ENCODE measurements around the gene B4GALT5.

Gene B4GALT5

DNA sequence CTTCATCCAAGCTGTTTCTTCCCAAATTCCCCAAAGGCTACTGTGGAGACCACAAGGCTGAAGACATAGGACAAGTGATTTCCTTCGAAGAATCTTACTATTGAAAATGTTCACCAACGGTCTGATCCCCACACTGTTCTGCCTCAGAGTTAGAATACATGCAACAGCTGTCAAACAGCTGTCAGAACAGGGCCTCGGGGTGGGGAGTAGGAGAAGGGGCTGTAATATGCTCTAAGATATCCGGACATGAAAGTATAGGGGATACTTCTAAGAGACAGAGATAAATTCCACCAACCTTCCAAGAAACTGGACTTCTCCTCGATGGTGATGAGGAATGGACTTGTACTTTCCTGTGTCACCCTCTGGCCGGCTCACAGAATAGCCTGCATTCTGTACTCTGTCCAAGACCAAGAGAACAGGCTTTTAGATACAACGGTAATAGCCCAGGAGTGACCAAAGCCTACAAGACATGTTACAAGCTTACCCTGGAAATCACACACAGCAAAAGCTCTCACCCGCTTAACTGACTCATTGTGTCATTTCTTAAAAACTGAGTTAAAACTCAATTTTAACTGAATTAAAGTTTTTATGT is 76.5 kb downstream of the B4GALT5 start:
- H3K4me1 Mint-ChIP-seq = peaks cover 60% of the 10 kb centered on the region
- TF ChIP-seq, protein P1, sequence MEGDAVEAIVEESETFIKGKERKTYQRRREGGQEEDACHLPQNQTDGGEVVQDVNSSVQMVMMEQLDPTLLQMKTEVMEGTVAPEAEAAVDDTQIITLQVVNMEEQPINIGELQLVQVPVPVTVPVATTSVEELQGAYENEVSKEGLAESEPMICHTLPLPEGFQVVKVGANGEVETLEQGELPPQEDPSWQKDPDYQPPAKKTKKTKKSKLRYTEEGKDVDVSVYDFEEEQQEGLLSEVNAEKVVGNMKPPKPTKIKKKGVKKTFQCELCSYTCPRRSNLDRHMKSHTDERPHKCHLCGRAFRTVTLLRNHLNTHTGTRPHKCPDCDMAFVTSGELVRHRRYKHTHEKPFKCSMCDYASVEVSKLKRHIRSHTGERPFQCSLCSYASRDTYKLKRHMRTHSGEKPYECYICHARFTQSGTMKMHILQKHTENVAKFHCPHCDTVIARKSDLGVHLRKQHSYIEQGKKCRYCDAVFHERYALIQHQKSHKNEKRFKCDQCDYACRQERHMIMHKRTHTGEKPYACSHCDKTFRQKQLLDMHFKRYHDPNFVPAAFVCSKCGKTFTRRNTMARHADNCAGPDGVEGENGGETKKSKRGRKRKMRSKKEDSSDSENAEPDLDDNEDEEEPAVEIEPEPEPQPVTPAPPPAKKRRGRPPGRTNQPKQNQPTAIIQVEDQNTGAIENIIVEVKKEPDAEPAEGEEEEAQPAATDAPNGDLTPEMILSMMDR (IDR thresholded peaks at IDR 0.05) = no peak
- H3K27me3 Mint-ChIP-seq (ENCODE audit: low read depth, poor library complexity) = no peaks in the 10 kb centered on the region
- no peaks in the 10 kb centered on the region for H3K9me3 Mint-ChIP-seq
- peaks cover 71% of the 10 kb centered on the region for H3K36me3 Mint-ChIP-seq (ENCODE audit: low read depth)
- no peak overlapping the region for H3K4me3 Mint-ChIP-seq
- DNase-seq = no peak
- peak overlapping the region; percentile 82 for H3K27ac Mint-ChIP-seq

DNA sequence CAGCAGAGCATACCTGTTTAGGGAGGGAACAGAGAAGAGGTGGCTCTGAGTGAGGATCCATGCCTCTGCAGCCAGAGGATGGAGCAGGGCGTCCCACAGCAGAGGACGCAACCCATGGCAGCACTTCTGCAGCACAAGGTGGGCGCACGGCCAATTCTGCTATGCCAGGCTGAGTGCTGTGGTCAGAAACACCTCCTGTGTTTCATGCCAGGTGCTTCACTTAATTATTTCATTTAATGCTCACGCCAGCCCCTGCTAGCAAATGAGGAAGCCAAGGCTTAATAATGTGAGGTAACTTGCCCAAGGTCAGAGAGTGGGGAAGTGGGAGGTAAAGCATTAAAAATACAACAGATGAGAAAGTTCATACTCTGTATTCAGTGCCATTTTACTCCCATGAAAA is 77.2 kb downstream of the B4GALT5 start:
- H3K9me3 Mint-ChIP-seq = no peaks in the 10 kb centered on the region
- H3K27me3 Mint-ChIP-seq (ENCODE audit: low read depth, poor library complexity) = no peaks in the 10 kb centered on the region
- TF ChIP-seq, protein P1 (IDR thresholded peaks at IDR 0.05) = no peak
- H3K27ac Mint-ChIP-seq = peak overlapping the region; percentile 96
- H3K36me3 Mint-ChIP-seq (ENCODE audit: low read depth) = peaks cover 69% of the 10 kb centered on the region
- no peak for DNase-seq
- H3K4me3 Mint-ChIP-seq = no peak overlapping the region
- peaks cover 60% of the 10 kb centered on the region for H3K4me1 Mint-ChIP-seq

DNA sequence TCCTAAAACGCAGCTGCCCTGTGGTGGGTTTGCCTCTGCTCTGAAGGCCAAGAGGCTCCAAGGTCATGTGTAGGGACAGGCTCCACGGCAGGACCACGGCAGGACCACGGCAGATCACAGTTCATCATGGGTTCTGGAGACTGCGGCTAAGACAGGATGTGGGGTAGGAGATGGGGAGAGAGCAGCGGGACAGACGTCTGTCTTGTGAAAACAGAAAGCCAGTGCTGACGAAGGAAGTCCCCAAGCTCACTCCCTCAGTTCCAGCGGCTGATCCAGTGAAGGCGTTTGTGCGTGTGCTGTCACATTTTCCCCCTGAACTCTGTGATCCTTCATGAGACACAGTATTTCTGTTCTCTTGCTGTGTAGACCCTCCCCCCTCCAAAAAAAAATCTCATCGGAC is 77.8 kb downstream of the B4GALT5 start:
- DNase-seq = no peak
- TF ChIP-seq, protein P1 (IDR thresholded peaks at IDR 0.05) = no peak
- Mint-ChIP-seq H3K27ac (peak overlapping the region; percentile 96), H3K36me3 (ENCODE audit: low read depth) (peaks cover 63% of the 10 kb centered on the region), H3K4me1 (peaks cover 60% of the 10 kb centered on the region), H3K4me3 (no peak overlapping the region), H3K9me3 (no peaks in the 10 kb centered on the region), H3K27me3 (ENCODE audit: low read depth, poor library complexity) (no peaks in the 10 kb centered on the region)

DNA sequence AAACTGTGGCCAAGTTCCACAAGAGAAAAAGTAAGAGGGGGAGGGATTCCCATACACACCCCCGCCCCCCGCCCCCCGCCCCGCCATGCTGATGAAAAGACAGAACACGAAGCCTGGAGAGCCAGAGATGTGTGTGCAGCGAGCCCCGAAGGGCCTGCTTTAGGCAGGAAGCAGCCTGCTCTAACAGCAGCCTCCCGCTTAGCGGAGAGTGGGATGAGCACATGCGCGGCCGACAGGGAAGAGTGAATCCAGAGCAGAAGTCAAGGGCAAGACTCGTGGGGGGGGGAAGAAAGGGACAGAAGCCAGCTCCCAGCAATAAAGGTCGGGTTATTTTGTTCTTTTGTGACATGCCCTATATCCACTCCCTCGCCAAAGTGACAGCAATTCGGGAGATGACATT is 78.5 kb downstream of the B4GALT5 start:
- no peaks in the 10 kb centered on the region for H3K9me3 Mint-ChIP-seq
- peak overlapping the region; percentile 77 for H3K27ac Mint-ChIP-seq
- peaks cover 56% of the 10 kb centered on the region for H3K36me3 Mint-ChIP-seq (ENCODE audit: low read depth)
- no peaks in the 10 kb centered on the region for H3K27me3 Mint-ChIP-seq (ENCODE audit: low read depth, poor library complexity)
- DNase-seq = peak; percentile 51
- TF ChIP-seq, protein P1 (IDR thresholded peaks at IDR 0.05) = no peak
- H3K4me1 Mint-ChIP-seq = peaks cover 61% of the 10 kb centered on the region
- H3K4me3 Mint-ChIP-seq = no peak overlapping the region

DNA sequence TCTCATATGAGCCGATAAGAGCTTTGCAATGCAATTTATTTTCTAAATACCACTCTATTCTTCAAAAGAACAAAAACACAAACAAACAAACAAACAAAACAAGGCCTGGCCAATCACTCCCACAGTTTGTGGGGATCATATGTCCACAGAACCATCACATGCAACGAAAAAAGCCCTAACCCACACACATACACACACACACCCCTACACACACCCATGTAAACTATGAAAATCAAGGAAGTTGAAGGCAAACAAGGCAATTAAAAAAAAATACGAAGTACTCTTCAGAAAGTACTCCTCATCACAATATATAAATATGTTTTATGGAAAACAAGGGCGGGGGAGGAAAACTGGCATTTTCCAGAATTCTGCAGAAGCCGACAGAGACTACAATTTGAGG is 79.6 kb downstream of the B4GALT5 start:
- Mint-ChIP-seq H3K4me1 (peaks cover 61% of the 10 kb centered on the region), H3K36me3 (ENCODE audit: low read depth) (peaks cover 55% of the 10 kb centered on the region), H3K4me3 (no peak overlapping the region), H3K27me3 (ENCODE audit: low read depth, poor library complexity) (no peaks in the 10 kb centered on the region), H3K27ac (peak overlapping the region; percentile 42), H3K9me3 (peaks cover 10% of the 10 kb centered on the region)
- DNase-seq = no peak
- TF ChIP-seq, protein P1 (IDR thresholded peaks at IDR 0.05) = no peak

DNA sequence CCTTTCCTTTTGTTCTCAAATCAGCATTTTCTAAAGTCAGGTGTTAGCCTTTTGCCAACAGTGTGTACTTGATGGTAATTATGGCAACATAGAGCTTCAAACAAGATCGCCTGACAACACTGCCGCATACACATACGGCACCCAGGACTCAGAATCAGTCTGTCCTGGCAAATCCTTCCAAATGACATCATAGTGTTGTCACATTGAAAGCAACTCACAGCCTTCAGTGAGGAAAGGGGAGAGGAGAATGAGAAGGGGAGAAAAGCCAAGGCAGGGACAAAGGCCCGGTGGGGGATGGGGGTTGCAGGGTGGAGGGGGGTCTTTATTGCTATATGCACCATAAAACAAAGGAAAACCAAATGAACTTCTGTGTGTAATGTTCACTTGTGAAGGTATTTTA is 80.0 kb downstream of the B4GALT5 start:
- Mint-ChIP-seq H3K4me3 (no peak overlapping the region), H3K9me3 (peaks cover 14% of the 10 kb centered on the region), H3K4me1 (peaks cover 61% of the 10 kb centered on the region), H3K27me3 (ENCODE audit: low read depth, poor library complexity) (no peaks in the 10 kb centered on the region), H3K27ac (peak overlapping the region; percentile 84), H3K36me3 (ENCODE audit: low read depth) (peaks cover 58% of the 10 kb centered on the region)
- TF ChIP-seq, protein P1 (IDR thresholded peaks at IDR 0.05) = no peak
- no peak for DNase-seq
